Adrenal gland (tissue), 12 donors: ENCODE data around the gene AGBL4. TPM values are rescaled to one million over a fixed set of nuclear protein-coding genes. Genes with fewer than 3 reads are reported as not detected.

Experiments used
- DNase-seq, 7 donors: peaks; one replicate each; pipeline ENCODE4 v3.0.0-alpha.2; 2019 to 2020
- H3K27ac ChIP-seq, 5 donors: fragments of 200-600 bp; sonication (generic) in 4 of 5; 1 replicate in 3 of 5; 2 replicates in 2 of 5; pipeline versions ENCODE4 v1.5.1 to v1.8.0; 2016 to 2020; ENCODE audit warnings: mild to moderate bottlenecking in 1 of 5
- H3K27me3 ChIP-seq: fragments of 200-600 bp; 2 replicates; pipeline ENCODE4 v1.8.0; 2021
- H3K36me3 ChIP-seq, 2 donors: fragments of 200-600 bp; replicated peaks in 1 of 2; 1 replicate in 1 of 2; 2 replicates in 1 of 2; pipeline versions ENCODE4 v1.5.1 to v1.8.0; 2018 to 2022
- H3K4me1 ChIP-seq, 2 donors: fragments of 200-600 bp; replicated peaks in 1 of 2; 1 replicate in 1 of 2; 2 replicates in 1 of 2; pipeline versions ENCODE4 v1.5.1 to v1.8.0; 2018 to 2021
- H3K4me3 ChIP-seq, 4 donors: fragments of 200-600 bp; sonication (generic) in 3 of 4; one replicate each; pipeline ENCODE4 v1.5.1; 2016 to 2018
- H3K9me3 ChIP-seq, 3 donors: fragments of 200-600 bp; sonication (generic) in 1 of 3; replicated peaks in 1 of 3; 1 replicate in 2 of 3; 2 replicates in 1 of 3; pipeline versions ENCODE4 v1.5.1 to v1.8.0; 2016 to 2021
- POLR2A ChIP-seq, 2 donors: fragments of 450-650 bp; IDR thresholded peaks; one replicate each; pipeline ENCODE4 v1.6.1; 2017; ENCODE audit warnings: antibody characterized with exemption in 2 of 2, mild to moderate bottlenecking in 2 of 2, moderate library complexity in 1 of 2
- WGBS, 4 donors: extraction: QIAGEN DNeasy Blood & Tissue Kit in 2 of 4; methylation state at CpG; one replicate each; pipeline versions ENCODE4 v1.1.5 to v1.1.7; 2013 to 2017; 5-methylcytosine and 5-hydroxymethylcytosine counted together
- intact Hi-C, 2 donors: fragments of 100-400 bp; cut with DNase I; formaldehyde crosslinking; loops; one replicate each; pipeline versions ENCODE4 v1.14.1 to v1.15.0; 2022 to 2023
- polyA plus RNA-seq, 3 donors: library from polyadenylated mRNA; stranded (reverse); fragments of 200-250 nt in 2 of 3; fragments of 350-450 nt in 1 of 3; fragmentation: Illumina TruSeq in 1 of 3; extraction: RNeasy Lipid Tissue Mini Kit (QIAGEN cat#74804) in 1 of 3; gene quantifications; one replicate each; pipeline ENCODE4 v1.2.3, GENCODE V29; 2013 to 2014
- total RNA-seq, 9 donors: library from RNA; depleted of rRNA in 4 of 9; stranded (reverse); fragments of >200 nt in 4 of 9; fragments of 120-200 nt in 1 of 9; fragmentation: NEBNext Ultra II Directional in 1 of 9; extraction: Animal tissue kit (Norgen Biotek cat#: 25700) in 1 of 9; gene quantifications; one replicate each; pipeline versions ENCODE4 v1.1.0 to v1.2.4, GENCODE V29; 2013 to 2023
- TF ChIP-seq, protein P1 (sequence below), 6 experiments: fragments of 450-650 bp in 4 of 6; fragments of 200-600 bp in 2 of 6; sonication (generic) in 1 of 6; IDR thresholded peaks; 1 replicate in 5 of 6; 2 replicates in 1 of 6; pipeline versions ENCODE4 v1.5.1 to v1.8.0; 2016 to 2021; ENCODE audit warnings: antibody characterized with exemption in 6 of 6, mild to moderate bottlenecking in 2 of 6, moderate library complexity in 1 of 6
- donor health status: healthy with polysubstance abuse.
- donor health status: Bipolar disorder and iron deficiency.
- donor health status: DM: yes; HTN: yes; CAD: no.
- donor health status: DM: no; HTN: no; CAD: no.
- donor health status: DM: no; HTN: no; CAD: no.
- donor health status: DM: yes; HTN: yes; CAD: no.

Gene AGBL4
- total and polyA plus RNA-seq, 12 donors: 0.10 to 1.9 (median 0.80) TPM; not detected in 2

- TF ChIP-seq, protein P1, sequence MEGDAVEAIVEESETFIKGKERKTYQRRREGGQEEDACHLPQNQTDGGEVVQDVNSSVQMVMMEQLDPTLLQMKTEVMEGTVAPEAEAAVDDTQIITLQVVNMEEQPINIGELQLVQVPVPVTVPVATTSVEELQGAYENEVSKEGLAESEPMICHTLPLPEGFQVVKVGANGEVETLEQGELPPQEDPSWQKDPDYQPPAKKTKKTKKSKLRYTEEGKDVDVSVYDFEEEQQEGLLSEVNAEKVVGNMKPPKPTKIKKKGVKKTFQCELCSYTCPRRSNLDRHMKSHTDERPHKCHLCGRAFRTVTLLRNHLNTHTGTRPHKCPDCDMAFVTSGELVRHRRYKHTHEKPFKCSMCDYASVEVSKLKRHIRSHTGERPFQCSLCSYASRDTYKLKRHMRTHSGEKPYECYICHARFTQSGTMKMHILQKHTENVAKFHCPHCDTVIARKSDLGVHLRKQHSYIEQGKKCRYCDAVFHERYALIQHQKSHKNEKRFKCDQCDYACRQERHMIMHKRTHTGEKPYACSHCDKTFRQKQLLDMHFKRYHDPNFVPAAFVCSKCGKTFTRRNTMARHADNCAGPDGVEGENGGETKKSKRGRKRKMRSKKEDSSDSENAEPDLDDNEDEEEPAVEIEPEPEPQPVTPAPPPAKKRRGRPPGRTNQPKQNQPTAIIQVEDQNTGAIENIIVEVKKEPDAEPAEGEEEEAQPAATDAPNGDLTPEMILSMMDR (IDR thresholded peaks at IDR 0.05): no peak
- TF ChIP-seq POLR2A (IDR thresholded peaks at IDR 0.05): no peak
- H3K4me3 ChIP-seq: no peak overlapping the region
- H3K36me3 ChIP-seq: no peaks in the 10 kb centered on the region
- intact Hi-C loops: no loop called here
- peak in 1 of 7 donors; percentile 2 for DNase-seq
- 53 to 80% (median 64%) methylated on average over 1 of the region's 1 CpG for WGBS, 4 donors
- H3K4me1 ChIP-seq: no peaks in the 10 kb centered on the region
- H3K9me3 ChIP-seq: no peaks in the 10 kb centered on the region
- no peaks in the 10 kb centered on the region for H3K27me3 ChIP-seq
- no peak overlapping the region for H3K27ac ChIP-seq
These were observed 794.2 kb downstream of the AGBL4 start for GRCh38 chr1:49229555-49229954.

- peak in 6 of 7 donors; percentile 26 to 65 (median 46) for DNase-seq
- H3K27ac ChIP-seq: no peak overlapping the region
- intact Hi-C loops: no loop called here
- no peaks in the 10 kb centered on the region for H3K9me3 ChIP-seq
- H3K27me3 ChIP-seq: no peaks in the 10 kb centered on the region
- H3K36me3 ChIP-seq: no peaks in the 10 kb centered on the region
- TF ChIP-seq POLR2A (IDR thresholded peaks at IDR 0.05): no peak
- TF ChIP-seq, protein P1 (IDR thresholded peaks at IDR 0.05): no peak
- no peak overlapping the region for H3K4me3 ChIP-seq
- 6 to 32% (median 13%) methylated on average over 1 of the region's 1 CpG for WGBS, 4 donors
- H3K4me1 ChIP-seq: no peaks in the 10 kb centered on the region
These were observed 797.0 kb downstream of the AGBL4 start for GRCh38 chr1:49226758-49227157.

DNA sequence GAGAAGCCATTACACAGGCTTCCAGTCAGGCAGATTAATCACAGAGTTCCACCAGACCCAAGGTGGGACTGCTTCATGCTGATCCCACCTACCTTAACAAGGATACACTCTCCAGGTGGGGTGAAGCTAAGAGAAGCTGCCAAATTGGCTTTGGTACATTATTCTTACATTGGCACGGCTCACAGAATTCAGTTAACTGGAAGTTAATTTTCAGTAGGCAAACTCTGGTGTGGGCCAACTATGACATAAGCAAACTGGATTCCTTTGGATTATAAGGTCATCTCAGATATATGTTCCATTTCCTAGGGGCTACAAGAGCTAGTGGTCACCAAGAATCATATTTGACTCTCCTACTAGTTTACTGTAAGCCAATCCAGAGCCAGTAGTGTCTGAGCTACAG, 798.3 kb downstream of the AGBL4 start:
- H3K4me3 ChIP-seq: no peak overlapping the region
- intact Hi-C loops: no loop called here
- 88 to 94% (median 92%) methylated on average over 1 of the region's 1 CpG for WGBS, 4 donors
- no peaks in the 10 kb centered on the region for H3K9me3 ChIP-seq
- H3K4me1 ChIP-seq: no peaks in the 10 kb centered on the region
- DNase-seq: no peak
- TF ChIP-seq POLR2A (IDR thresholded peaks at IDR 0.05): no peak
- TF ChIP-seq, protein P1 (IDR thresholded peaks at IDR 0.05): no peak
- H3K27me3 ChIP-seq: no peaks in the 10 kb centered on the region
- H3K27ac ChIP-seq: no peak overlapping the region
- no peaks in the 10 kb centered on the region for H3K36me3 ChIP-seq

DNA sequence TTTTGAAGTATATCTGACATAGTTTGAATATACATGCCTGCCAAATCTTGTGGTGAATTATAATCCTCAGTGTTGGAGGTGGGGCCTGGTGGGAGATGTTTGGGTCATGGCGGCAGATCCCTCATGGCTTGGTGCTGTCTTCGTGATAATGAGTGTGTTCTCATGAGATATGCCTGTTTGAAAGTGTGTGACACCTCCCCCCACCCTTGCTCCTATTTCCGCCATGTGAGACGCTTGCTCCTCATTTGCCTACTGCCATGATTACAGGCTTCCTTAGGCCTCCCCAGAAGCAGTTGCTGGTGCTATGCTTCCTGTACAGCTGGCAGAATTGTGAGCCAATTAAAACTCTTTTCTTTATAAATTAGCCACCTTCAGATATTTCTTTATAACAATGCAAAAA, 810.5 kb downstream of the AGBL4 start:
- Histone ChIP-seq H3K4me3 (no peak overlapping the region), H3K27me3 (no peaks in the 10 kb centered on the region), H3K36me3 (no peaks in the 10 kb centered on the region), H3K9me3 (no peaks in the 10 kb centered on the region), H3K27ac (no peak overlapping the region), H3K4me1 (no peaks in the 10 kb centered on the region)
- intact Hi-C loops: no loop called here
- 80 to 88% (median 83%) methylated on average over 4 of the region's 4 CpGs for WGBS, 4 donors
- DNase-seq: no peak
- TF ChIP-seq, protein P1 (IDR thresholded peaks at IDR 0.05): no peak
- no peak for TF ChIP-seq POLR2A (IDR thresholded peaks at IDR 0.05)
